Astrocyte of the cerebellum (primary cell): ENCODE measurements around the gene PICALM.

ENCODE experiments used
- DNase-seq: peaks from one replicate; pipeline ENCODE4 v3.0.0-alpha.2; 2011; ENCODE audit warnings: low read depth
- H3K4me3 ChIP-seq: 2 replicates; pipeline ENCODE4 v1.5.1; 2011; ENCODE audit warnings: mild to moderate bottlenecking, low read depth, low read length, moderate library complexity
- in situ Hi-C: cut with HindIII; loops from 2 replicates; pipeline ENCODE4 v1.10.0; 2017; ENCODE audit warnings: low sequenced_read_pairs
- TF ChIP-seq, protein P1 (sequence below): IDR thresholded peaks from 2 replicates; pipeline ENCODE4 v1.5.1; 2012; ENCODE audit warnings: low read length, low read depth, moderate library complexity, mild to moderate bottlenecking; ENCODE audit errors: missing control alignments

The PICALM gene

DNA sequence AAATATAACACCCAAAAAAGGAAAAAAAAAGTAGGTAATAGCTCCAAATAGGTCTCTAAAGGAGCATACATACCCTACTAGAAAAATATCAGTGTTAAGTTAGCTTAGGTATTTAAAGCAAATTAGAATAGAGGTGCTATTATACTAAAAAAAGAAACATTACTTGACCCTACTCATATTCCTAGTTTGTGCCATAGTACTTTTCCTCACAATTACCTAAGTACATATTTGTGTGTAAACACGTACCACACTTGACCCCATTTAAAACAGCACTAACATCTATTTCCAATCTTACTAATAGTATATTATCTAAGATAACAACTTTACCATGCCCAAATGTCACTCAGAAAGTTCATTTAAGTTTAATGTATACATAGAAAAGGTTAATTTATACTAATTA lies 57.7 kb downstream of the PICALM start:
- no peak overlapping the region for H3K4me3 ChIP-seq
- TF ChIP-seq, protein P1, sequence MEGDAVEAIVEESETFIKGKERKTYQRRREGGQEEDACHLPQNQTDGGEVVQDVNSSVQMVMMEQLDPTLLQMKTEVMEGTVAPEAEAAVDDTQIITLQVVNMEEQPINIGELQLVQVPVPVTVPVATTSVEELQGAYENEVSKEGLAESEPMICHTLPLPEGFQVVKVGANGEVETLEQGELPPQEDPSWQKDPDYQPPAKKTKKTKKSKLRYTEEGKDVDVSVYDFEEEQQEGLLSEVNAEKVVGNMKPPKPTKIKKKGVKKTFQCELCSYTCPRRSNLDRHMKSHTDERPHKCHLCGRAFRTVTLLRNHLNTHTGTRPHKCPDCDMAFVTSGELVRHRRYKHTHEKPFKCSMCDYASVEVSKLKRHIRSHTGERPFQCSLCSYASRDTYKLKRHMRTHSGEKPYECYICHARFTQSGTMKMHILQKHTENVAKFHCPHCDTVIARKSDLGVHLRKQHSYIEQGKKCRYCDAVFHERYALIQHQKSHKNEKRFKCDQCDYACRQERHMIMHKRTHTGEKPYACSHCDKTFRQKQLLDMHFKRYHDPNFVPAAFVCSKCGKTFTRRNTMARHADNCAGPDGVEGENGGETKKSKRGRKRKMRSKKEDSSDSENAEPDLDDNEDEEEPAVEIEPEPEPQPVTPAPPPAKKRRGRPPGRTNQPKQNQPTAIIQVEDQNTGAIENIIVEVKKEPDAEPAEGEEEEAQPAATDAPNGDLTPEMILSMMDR, result no peak
- DNase-seq, result no peak
- in situ Hi-C loops, result no loop called here

DNA sequence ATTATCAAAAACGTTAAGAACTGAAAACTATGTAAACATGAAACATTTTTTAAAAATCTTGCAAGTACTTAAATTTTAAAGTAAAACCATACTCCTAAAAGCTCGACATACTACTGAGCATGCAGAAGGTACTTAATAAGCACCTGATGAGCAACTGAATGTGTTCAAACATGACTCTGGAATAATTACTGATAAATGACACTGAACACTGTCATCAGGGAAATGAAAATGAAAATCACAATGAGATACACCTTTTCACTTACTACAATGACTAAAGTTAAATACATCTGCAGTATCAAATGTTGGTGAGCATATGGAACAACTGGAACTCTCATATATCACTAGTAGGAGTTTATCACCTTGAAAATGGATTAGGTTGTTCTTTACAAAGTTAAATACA lies 65.2 kb downstream of the PICALM start:
- TF ChIP-seq, protein P1, result no peak
- DNase-seq, result no peak
- in situ Hi-C loops, result no loop called here
- H3K4me3 ChIP-seq, result no peak overlapping the region

DNA sequence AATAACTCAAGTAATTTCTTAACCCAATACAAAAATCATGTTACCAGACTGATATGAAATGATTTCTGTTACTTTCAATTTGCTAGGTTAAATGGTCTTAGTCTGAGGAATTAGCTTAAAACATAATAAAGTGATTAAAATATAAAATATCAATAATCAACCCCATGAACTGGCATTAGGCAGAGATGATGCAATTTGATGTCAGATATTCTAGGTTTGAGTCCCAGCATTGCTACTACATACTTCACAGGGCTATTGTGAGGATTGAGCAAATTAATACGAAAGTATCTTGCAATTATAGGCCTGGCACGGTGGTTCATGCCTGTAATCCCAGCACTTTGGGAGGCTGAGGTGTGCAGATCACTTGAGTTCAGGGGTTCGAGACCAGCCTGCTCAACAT lies 66.5 kb downstream of the PICALM start:
- in situ Hi-C loops, result no loop called here
- no peak for DNase-seq

DNA sequence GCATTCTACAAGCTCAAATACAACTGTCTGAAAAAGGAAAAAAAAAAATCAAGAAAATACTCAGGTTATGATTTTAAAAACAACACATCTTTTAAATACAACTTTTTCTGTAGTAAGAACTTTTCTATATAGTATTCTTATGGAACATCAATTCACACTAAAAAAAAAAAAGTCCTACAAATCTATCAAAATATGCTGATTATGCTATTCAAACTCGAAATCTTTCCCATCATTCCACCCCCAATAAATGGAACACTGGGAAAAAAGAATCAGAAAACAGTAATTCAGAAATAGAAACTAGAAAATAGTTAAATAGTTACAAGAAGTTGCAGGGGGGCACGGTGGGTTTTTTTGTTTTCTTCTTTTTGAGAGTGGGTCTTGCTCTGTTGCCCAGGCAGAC lies 77.4 kb downstream of the PICALM start:
- in situ Hi-C loops, result loop anchor here (5.0 kb wide), 1 partner anchor 39 kb away; no protein-coding TSS in a partner anchor
- no peak for DNase-seq
- H3K4me3 ChIP-seq, result no peak overlapping the region
- TF ChIP-seq, protein P1, result no peak

More for the DNA sequence above, 66.5 kb downstream of the PICALM start:
- TF ChIP-seq, protein P1, result no peak
- no peak overlapping the region for H3K4me3 ChIP-seq

DNA sequence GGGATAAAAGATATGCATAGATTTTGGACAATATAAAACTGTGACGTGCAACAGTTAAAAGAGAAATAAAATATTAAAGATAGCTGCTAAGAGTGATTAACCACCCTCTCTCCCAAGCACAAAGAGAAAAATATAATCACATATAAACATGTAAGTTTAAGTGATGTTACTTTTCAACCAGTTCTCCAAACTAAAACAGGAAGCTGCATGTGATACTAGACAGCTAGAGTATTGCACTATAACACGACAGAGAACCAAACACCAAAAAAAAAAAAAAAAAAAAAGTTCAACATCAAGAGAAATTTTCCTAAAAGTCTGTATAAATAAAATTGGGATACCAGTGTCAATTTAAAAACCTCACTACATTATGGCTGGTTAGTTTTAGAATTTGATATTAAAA lies 79.1 kb downstream of the PICALM start:
- DNase-seq, result no peak
- H3K4me3 ChIP-seq, result no peak overlapping the region
- TF ChIP-seq, protein P1, result no peak
- in situ Hi-C loops, result loop anchor here (5.0 kb wide), 1 partner anchor 37 kb away; no protein-coding TSS in a partner anchor

DNA sequence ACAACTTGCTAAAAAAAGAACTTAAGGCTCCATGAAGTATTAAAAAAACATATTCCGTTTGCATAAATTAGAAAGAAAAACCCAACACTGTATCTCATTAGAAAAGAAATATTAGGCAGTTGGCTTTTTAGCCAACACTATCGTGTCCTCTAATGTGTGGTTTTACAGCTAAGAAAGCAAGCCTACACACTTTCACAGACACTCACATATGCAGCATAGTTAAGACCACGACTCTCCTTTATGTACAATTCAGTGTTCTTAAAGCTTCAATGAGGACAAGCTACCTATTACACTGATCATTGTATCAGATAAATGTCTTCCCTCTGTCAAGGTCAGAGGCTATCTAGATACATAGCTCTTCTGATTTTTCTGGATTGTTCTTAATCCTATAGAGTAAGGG lies 80.1 kb downstream of the PICALM start:
- in situ Hi-C loops, result no loop called here
- TF ChIP-seq, protein P1, result no peak
- DNase-seq, result no peak

DNA sequence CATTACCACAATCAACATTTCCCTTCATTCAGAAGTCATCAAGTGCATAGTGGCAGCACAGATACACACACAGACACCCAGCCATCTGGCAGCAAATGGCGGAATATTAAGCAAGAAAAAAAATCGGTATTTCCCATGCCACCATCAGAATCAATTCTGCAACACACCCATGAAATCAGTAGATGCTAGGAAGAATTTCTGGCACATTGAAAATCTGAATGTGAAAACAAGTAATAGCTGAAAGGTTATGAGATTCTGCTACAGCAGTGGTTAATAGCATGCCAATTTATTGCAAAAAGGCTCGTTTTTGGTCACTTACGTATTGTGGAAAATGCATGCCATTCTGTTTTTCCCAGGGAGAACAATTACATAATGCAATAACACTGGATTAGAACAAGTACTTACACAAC lies 91.1 kb downstream of the PICALM start:
- DNase-seq, result no peak
- in situ Hi-C loops, result no loop called here
- no peak overlapping the region for H3K4me3 ChIP-seq

More for the DNA sequence above, 80.1 kb downstream of the PICALM start:
- no peak overlapping the region for H3K4me3 ChIP-seq

More for the DNA sequence above, 91.1 kb downstream of the PICALM start:
- TF ChIP-seq, protein P1, result no peak
